GM21423 (cell line): ENCODE data around the gene ZFAND6.

Experiments used
- ATAC-seq: cut with Tn5 transposase; IDR thresholded peaks from one replicate; pipeline ENCODE4 v1.9.1; 2021; ENCODE audit warnings: mild to moderate bottlenecking, moderate library complexity; ENCODE audit not compliant: unreplicated experiment

ZFAND6 gene

DNA sequence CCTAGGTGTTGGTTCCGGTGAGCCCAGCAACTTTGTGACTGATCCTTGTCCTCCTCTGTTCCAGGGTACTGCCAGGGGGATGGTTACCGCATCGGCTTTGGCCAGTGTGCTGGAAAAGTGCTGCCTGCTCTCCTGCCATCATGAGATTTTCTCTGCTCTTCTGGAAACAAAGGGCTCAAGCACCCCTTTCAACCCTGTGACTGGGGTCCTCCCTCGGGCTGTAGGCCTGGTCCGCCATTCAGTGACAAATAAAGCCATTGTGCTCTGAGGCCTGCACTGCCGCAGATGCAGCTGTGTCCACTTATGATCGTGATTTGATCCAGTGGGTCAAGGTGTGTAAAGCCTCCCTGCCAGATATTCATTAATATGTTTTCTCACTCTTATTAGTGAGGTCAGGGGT, 126.6 kb downstream of the ZFAND6 start:
- no peak for ATAC-seq

- no peak for ATAC-seq
Observed at GRCh38 chr15:80186597-80186996, 127.1 kb downstream of the ZFAND6 start.
